CD14-positive monocyte (primary cell): ENCODE data around the gene ARHGEF6. TPM values are rescaled to one million over a fixed set of nuclear protein-coding genes. Genes with fewer than 3 reads are reported as not detected.

Source experiments
- DNase-seq, 3 donors: peaks; one replicate each; pipeline ENCODE4 v3.0.0-alpha.2; 2011 to 2022
- H2AFZ ChIP-seq: 2 replicates; pipeline ENCODE4 v1.6.0; 2012; ENCODE audit warnings: mild to moderate bottlenecking, low read depth, low read length, inconsistent platforms; ENCODE audit not compliant: insufficient read depth, poor library complexity, severe bottlenecking
- H3K27ac ChIP-seq, 2 donors: 1 replicate in 1 of 2; 2 replicates in 1 of 2; pipeline ENCODE4 v1.5.1; 2012 to 2013; ENCODE audit warnings: low read length in 2 of 2, control low read depth in 1 of 2, inconsistent platforms in 1 of 2, low read depth in 1 of 2, mild to moderate bottlenecking in 1 of 2
- H3K27me3 ChIP-seq, 2 donors: one replicate each; pipeline versions ENCODE4 v1.6.0 to v1.6.1; 2011 to 2013; ENCODE audit warnings: low read length in 2 of 2; ENCODE audit not compliant: control insufficient read depth in 2 of 2, insufficient read depth in 2 of 2
- H3K36me3 ChIP-seq, 2 donors: replicated peaks in 1 of 2; 1 replicate in 1 of 2; 2 replicates in 1 of 2; pipeline versions ENCODE4 v1.5.1 to v1.6.1; 2012 to 2013; ENCODE audit warnings: low read length in 2 of 2, control low read depth in 1 of 2, inconsistent platforms in 1 of 2, mild to moderate bottlenecking in 1 of 2; ENCODE audit not compliant: insufficient read depth in 2 of 2, control insufficient read depth in 1 of 2
- H3K4me1 ChIP-seq, 2 donors: 1 replicate in 1 of 2; 2 replicates in 1 of 2; pipeline versions ENCODE4 v1.5.1 to v1.6.1; 2012 to 2013; ENCODE audit warnings: low read length in 2 of 2, control low read depth in 1 of 2, inconsistent platforms in 1 of 2, mild to moderate bottlenecking in 1 of 2, moderate library complexity in 1 of 2; ENCODE audit not compliant: insufficient read depth in 2 of 2, control insufficient read depth in 1 of 2
- H3K4me2 ChIP-seq: replicated peaks from 2 replicates; pipeline ENCODE3; 2012; ENCODE audit warnings: low read length, moderate library complexity, mild to moderate bottlenecking; ENCODE audit not compliant: poor library complexity, severe bottlenecking; ENCODE audit errors: extremely low read depth
- H3K4me3 ChIP-seq, 3 experiments: fragments of 200-600 bp in 1 of 3; sonication (generic) in 1 of 3; replicated peaks in 1 of 3; 1 replicate in 2 of 3; 2 replicates in 1 of 3; pipeline ENCODE4 v1.5.1; 2011 to 2013; ENCODE audit warnings: low read length in 3 of 3, mild to moderate bottlenecking in 3 of 3, control low read depth in 2 of 3, low read depth in 2 of 3, inconsistent platforms in 1 of 3, moderate library complexity in 1 of 3
- H3K79me2 ChIP-seq: 2 replicates; pipeline ENCODE4 v1.6.0; 2012; ENCODE audit warnings: mild to moderate bottlenecking, control low read depth, inconsistent platforms, low read length, moderate library complexity; ENCODE audit not compliant: insufficient read depth
- H3K9ac ChIP-seq: 2 replicates; pipeline ENCODE4 v1.6.0; 2017; ENCODE audit warnings: low read length, mild to moderate bottlenecking; ENCODE audit not compliant: insufficient read depth, poor library complexity, severe bottlenecking
- H3K9me3 ChIP-seq, 2 donors: replicated peaks in 1 of 2; 1 replicate in 1 of 2; 2 replicates in 1 of 2; pipeline versions ENCODE4 v1.5.1 to v1.6.1; 2012 to 2013; ENCODE audit warnings: low read length in 2 of 2, control low read depth in 1 of 2; ENCODE audit not compliant: control insufficient read depth in 1 of 2, insufficient read depth in 1 of 2
- H4K20me1 ChIP-seq: 2 replicates; pipeline ENCODE4 v1.6.0; 2012; ENCODE audit warnings: mild to moderate bottlenecking, low read length, control low read depth, moderate library complexity; ENCODE audit not compliant: insufficient read depth
- H3K27ac Mint-ChIP-seq, 7 donors: one replicate each; pipeline ENCODE4 v1.8.0; 2020; ENCODE audit warnings: mild to moderate bottlenecking in 7 of 7, mixed read lengths in 7 of 7, moderate library complexity in 6 of 7, inconsistent platforms in 2 of 7
- H3K27me3 Mint-ChIP-seq, 3 donors: one replicate each; pipeline ENCODE4 v1.8.0; 2021 to 2022; ENCODE audit warnings: low read depth in 3 of 3, mild to moderate bottlenecking in 3 of 3, mixed read lengths in 3 of 3, moderate library complexity in 3 of 3, inconsistent platforms in 1 of 3
- H3K36me3 Mint-ChIP-seq, 2 donors: one replicate each; pipeline ENCODE4 v1.8.0; 2020; ENCODE audit warnings: mixed read lengths in 2 of 2, inconsistent platforms in 1 of 2, mild to moderate bottlenecking in 1 of 2
- H3K4me1 Mint-ChIP-seq: one replicate; pipeline ENCODE4 v1.8.0; 2020; ENCODE audit warnings: mild to moderate bottlenecking, mixed read lengths
- H3K4me3 Mint-ChIP-seq, 2 donors: one replicate each; pipeline ENCODE4 v1.8.0; 2020; ENCODE audit warnings: mild to moderate bottlenecking in 2 of 2, mixed read lengths in 2 of 2, moderate library complexity in 1 of 2
- H3K9me3 Mint-ChIP-seq, 7 donors: one replicate each; pipeline ENCODE4 v1.8.0; 2020 to 2022; ENCODE audit warnings: mixed read lengths in 7 of 7, mild to moderate bottlenecking in 6 of 7, moderate library complexity in 6 of 7, inconsistent platforms in 2 of 7
- WGBS: methylation state at CpG from one replicate; pipeline ENCODE4 v1.1.5; 2013; ENCODE audit warnings: missing lambda C conversion rate; ENCODE audit not compliant: insufficient coverage; 5-methylcytosine and 5-hydroxymethylcytosine counted together
- intact Hi-C, 2 donors: fragments of 100-400 bp; cut with micrococcal nuclease; formaldehyde crosslinking; loops; one replicate each; pipeline versions ENCODE4 v1.15.0 to v1.15.1; 2023
- polyA plus RNA-seq, 3 donors: library from polyadenylated mRNA; depleted of rRNA in 1 of 3; unstranded in 2 of 3; stranded (reverse) in 1 of 3; fragments of 300-500 nt in 2 of 3; fragments of >200 nt in 1 of 3; fragmentation: Illumina TruSeq in 2 of 3; gene quantifications; 1 replicate in 2 of 3; 2 replicates in 1 of 3; pipeline ENCODE4 v1.2.3, GENCODE V29; 2012 to 2021
- TF ChIP-seq, protein P1 (sequence below): fragments of 200-600 bp; IDR thresholded peaks from one replicate; pipeline ENCODE4 v1.8.0; 2022; ENCODE audit warnings: antibody characterized with exemption, mild to moderate bottlenecking

Gene ARHGEF6
- polyA plus RNA-seq, 3 donors = 51.4 to 79.2 (median 57.0) TPM

GRCh38 chrX:136780241-136780640 lies 491 bp downstream of the ARHGEF6 start:
- Histone ChIP-seq H3K36me3 (no peaks in the 10 kb centered on the region), H3K4me1 (peaks cover 45 to 61% of the 10 kb centered on the region in 2 donors), H3K79me2 (peaks cover 47% of the 10 kb centered on the region), H4K20me1 (no peaks in the 10 kb centered on the region), H3K27ac (peak overlapping the region in 1 of 2 donors; percentile 81), H3K9ac (peak overlapping the region; percentile 51), H3K4me3 (peak overlapping the region; percentile 43 to 88 (median 75)), H3K4me2 (peak overlapping the region; percentile 68), H3K27me3 (no peaks in the 10 kb centered on the region), H2AFZ (peak overlapping the region; percentile 66), H3K9me3 (no peaks in the 10 kb centered on the region)
- peak overlapping the region; percentile 78 to 94 for H3K4me3 Mint-ChIP-seq
- H3K4me1 Mint-ChIP-seq = peaks cover 61% of the 10 kb centered on the region
- intact Hi-C loops = loop anchor here in 1 of 2 donors (2.0 to 5.0 kb wide), 2 partner anchors 13 to 38 kb away; no protein-coding TSS in a partner anchor
- peak overlapping the region; percentile 68 to 95 (median 88) for H3K27ac Mint-ChIP-seq
- WGBS = no CpG with 5 or more reads among the region's 2 CpGs
- DNase-seq = no peak
- H3K9me3 Mint-ChIP-seq = peaks cover 0 to 2% (median 0%) of the 10 kb centered on the region in 7 donors
- H3K36me3 Mint-ChIP-seq = no peaks in the 10 kb centered on the region
- H3K27me3 Mint-ChIP-seq = no peaks in the 10 kb centered on the region
- TF ChIP-seq, protein P1, sequence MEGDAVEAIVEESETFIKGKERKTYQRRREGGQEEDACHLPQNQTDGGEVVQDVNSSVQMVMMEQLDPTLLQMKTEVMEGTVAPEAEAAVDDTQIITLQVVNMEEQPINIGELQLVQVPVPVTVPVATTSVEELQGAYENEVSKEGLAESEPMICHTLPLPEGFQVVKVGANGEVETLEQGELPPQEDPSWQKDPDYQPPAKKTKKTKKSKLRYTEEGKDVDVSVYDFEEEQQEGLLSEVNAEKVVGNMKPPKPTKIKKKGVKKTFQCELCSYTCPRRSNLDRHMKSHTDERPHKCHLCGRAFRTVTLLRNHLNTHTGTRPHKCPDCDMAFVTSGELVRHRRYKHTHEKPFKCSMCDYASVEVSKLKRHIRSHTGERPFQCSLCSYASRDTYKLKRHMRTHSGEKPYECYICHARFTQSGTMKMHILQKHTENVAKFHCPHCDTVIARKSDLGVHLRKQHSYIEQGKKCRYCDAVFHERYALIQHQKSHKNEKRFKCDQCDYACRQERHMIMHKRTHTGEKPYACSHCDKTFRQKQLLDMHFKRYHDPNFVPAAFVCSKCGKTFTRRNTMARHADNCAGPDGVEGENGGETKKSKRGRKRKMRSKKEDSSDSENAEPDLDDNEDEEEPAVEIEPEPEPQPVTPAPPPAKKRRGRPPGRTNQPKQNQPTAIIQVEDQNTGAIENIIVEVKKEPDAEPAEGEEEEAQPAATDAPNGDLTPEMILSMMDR = no peak

GRCh38 chrX:136779346-136779781 lies 1.4 kb downstream of the ARHGEF6 start:
- Histone ChIP-seq H3K4me1 (peaks cover 43 to 58% of the 10 kb centered on the region in 2 donors), H3K27ac (peak overlapping the region in 1 of 2 donors; percentile 81), H3K9me3 (no peaks in the 10 kb centered on the region), H3K79me2 (peaks cover 54% of the 10 kb centered on the region), H3K4me3 (peak overlapping the region; percentile 43 to 88 (median 75)), H3K9ac (peak overlapping the region; percentile 51), H4K20me1 (no peaks in the 10 kb centered on the region), H3K36me3 (no peaks in the 10 kb centered on the region), H2AFZ (peak overlapping the region; percentile 31), H3K27me3 (no peaks in the 10 kb centered on the region), H3K4me2 (peak overlapping the region; percentile 68)
- peaks cover 66% of the 10 kb centered on the region for H3K4me1 Mint-ChIP-seq
- H3K36me3 Mint-ChIP-seq = no peaks in the 10 kb centered on the region
- intact Hi-C loops = no loop called here
- no peaks in the 10 kb centered on the region for H3K27me3 Mint-ChIP-seq
- peak overlapping the region; percentile 78 to 94 for H3K4me3 Mint-ChIP-seq
- H3K9me3 Mint-ChIP-seq = peaks cover 0 to 2% (median 0%) of the 10 kb centered on the region in 7 donors
- no CpG with 5 or more reads among the region's 4 CpGs for WGBS
- H3K27ac Mint-ChIP-seq = peak overlapping the region; percentile 68 to 95 (median 88)
- peak; percentile 55 to 65 (median 60) for DNase-seq
- TF ChIP-seq, protein P1 = no peak
